Neural cell (in vitro differentiated cells): ENCODE data around the gene REEP1. TPM values are rescaled to one million over a fixed set of nuclear protein-coding genes. Genes with fewer than 3 reads are reported as not detected.
A peak's percentile ranks its signal among the peaks of the same experiment; 100 is the strongest.

Source experiments
- H2AFZ ChIP-seq: fragments of 200-600, 300-800 bp; sonication (generic), shearing (Covaris generic); 2 replicates; pipeline ENCODE4 v1.6.0; 2014; ENCODE audit warnings: low read depth, mild to moderate bottlenecking, antibody characterized with exemption, low read length, moderate library complexity
- H3F3A ChIP-seq: fragments of 200-600 bp; shearing (Covaris generic); 2 replicates; pipeline ENCODE4 v1.6.1; 2016; ENCODE audit warnings: mild to moderate bottlenecking, moderate library complexity, mixed read lengths, antibody characterized with exemption, low read length; ENCODE audit not compliant: insufficient read depth, poor library complexity, severe bottlenecking
- H3K27ac ChIP-seq: fragments of 200-600, 300-800 bp; sonication (generic), shearing (Covaris generic); 2 replicates; pipeline ENCODE4 v1.5.1; 2014; ENCODE audit warnings: mild to moderate bottlenecking, low read length, moderate library complexity
- H3K27me3 ChIP-seq: fragments of 300-800, 200-600 bp; sonication (generic), shearing (Covaris generic); 2 replicates; pipeline ENCODE4 v1.6.0; 2014; ENCODE audit warnings: mild to moderate bottlenecking, low read depth, low read length, moderate library complexity; ENCODE audit not compliant: insufficient read depth
- H3K36me3 ChIP-seq: fragments of 300-800, 200-600 bp; sonication (generic), shearing (Covaris generic); 2 replicates; pipeline ENCODE4 v1.5.1; 2014; ENCODE audit warnings: mild to moderate bottlenecking, antibody characterized with exemption, low read length, moderate library complexity; ENCODE audit not compliant: insufficient read depth
- H3K4me2 ChIP-seq: fragments of 300-800, 200-600 bp; sonication (generic), shearing (Covaris generic); 2 replicates; pipeline ENCODE4 v1.6.0; 2014; ENCODE audit warnings: mild to moderate bottlenecking, low read length
- H3K4me3 ChIP-seq: fragments of 300-800, 200-600 bp; sonication (generic), shearing (Covaris generic); 2 replicates; pipeline ENCODE4 v1.5.1; 2014; ENCODE audit warnings: mild to moderate bottlenecking, low read length, moderate library complexity
- H3K79me2 ChIP-seq: fragments of 200-600 bp; shearing (Covaris generic); replicated peaks from 2 replicates; pipeline ENCODE4 v1.6.0; 2014; ENCODE audit warnings: mild to moderate bottlenecking, low read length, moderate library complexity; ENCODE audit not compliant: insufficient read depth
- H3K9ac ChIP-seq: fragments of 300-800, 200-600 bp; sonication (generic), shearing (Covaris generic); 2 replicates; pipeline ENCODE4 v1.6.1; 2016; ENCODE audit warnings: mild to moderate bottlenecking, low read length, mixed read lengths
- H3K9me2 ChIP-seq: fragments of 200-600 bp; shearing (Covaris generic); 2 replicates; pipeline ENCODE4 v1.6.1; 2016; ENCODE audit warnings: mild to moderate bottlenecking, low read length, mixed read lengths; ENCODE audit not compliant: insufficient read depth
- H3K9me3 ChIP-seq: fragments of 200-600, 300-800 bp; sonication (generic), shearing (Covaris generic); 2 replicates; pipeline ENCODE4 v1.6.1; 2016; ENCODE audit warnings: mild to moderate bottlenecking, mixed run types, low read length, moderate library complexity, mixed read lengths
- H4K20me1 ChIP-seq: fragments of 200-600 bp; shearing (Covaris generic); 2 replicates; pipeline ENCODE4 v1.6.1; 2016; ENCODE audit warnings: mild to moderate bottlenecking, mixed run types; ENCODE audit not compliant: insufficient read depth
- EP300 ChIP-seq: fragments of 450-650 bp; conservative IDR thresholded peaks from 2 replicates; pipeline ENCODE4 v1.6.1; 2014; ENCODE audit warnings: antibody characterized with exemption, mild to moderate bottlenecking, moderate library complexity; ENCODE audit not compliant: poor library complexity, severe bottlenecking
- EZH2 ChIP-seq: fragments of 200-600, 300-800 bp; shearing (Covaris generic), sonication (generic); IDR thresholded peaks from 2 replicates; pipeline ENCODE4 v1.6.1; 2014; ENCODE audit warnings: antibody characterized with exemption, low read length, borderline replicate concordance, mild to moderate bottlenecking; ENCODE audit not compliant: insufficient read depth, poor library complexity, severe bottlenecking
- MXI1 ChIP-seq: fragments of 450-650 bp; conservative IDR thresholded peaks from 2 replicates; pipeline ENCODE4 v1.6.1; 2014; ENCODE audit warnings: antibody characterized with exemption, mild to moderate bottlenecking; ENCODE audit not compliant: poor library complexity, severe bottlenecking
- POLR2AphosphoS5 ChIP-seq: IDR thresholded peaks from 2 replicates; pipeline ENCODE4 v1.6.1; 2012
- RAD21 ChIP-seq: fragments of 450-650 bp; conservative IDR thresholded peaks from 2 replicates; pipeline ENCODE4 v1.6.1; 2014; ENCODE audit warnings: antibody characterized with exemption, mild to moderate bottlenecking, moderate library complexity
- SMC3 ChIP-seq: fragments of 450-650 bp; conservative IDR thresholded peaks from 2 replicates; pipeline ENCODE4 v1.6.1; 2014; ENCODE audit warnings: antibody characterized with exemption, mild to moderate bottlenecking, moderate library complexity; ENCODE audit not compliant: poor library complexity
- TAF1 ChIP-seq: IDR thresholded peaks from 2 replicates; pipeline ENCODE4 v1.6.1; 2012; ENCODE audit warnings: low read depth
- polyA plus RNA-seq: library from polyadenylated mRNA; depleted of rRNA; stranded (reverse); fragments of >200 nt; gene quantifications from 2 replicates; pipeline ENCODE4 v1.2.3, GENCODE V29; 2014
- TF ChIP-seq, protein P1 (sequence below): fragments of 450-650 bp; IDR thresholded peaks from 2 replicates; pipeline ENCODE4 v1.5.1; 2014; ENCODE audit warnings: antibody characterized with exemption, mild to moderate bottlenecking, moderate library complexity; ENCODE audit not compliant: poor library complexity, severe bottlenecking
- TF ChIP-seq, protein P2 (sequence below): IDR thresholded peaks from 2 replicates; pipeline ENCODE4 v1.6.1; 2012; ENCODE audit warnings: borderline replicate concordance

REEP1 gene
- polyA plus RNA-seq, 1 donor from 2014 or later = 121 TPM

DNA sequence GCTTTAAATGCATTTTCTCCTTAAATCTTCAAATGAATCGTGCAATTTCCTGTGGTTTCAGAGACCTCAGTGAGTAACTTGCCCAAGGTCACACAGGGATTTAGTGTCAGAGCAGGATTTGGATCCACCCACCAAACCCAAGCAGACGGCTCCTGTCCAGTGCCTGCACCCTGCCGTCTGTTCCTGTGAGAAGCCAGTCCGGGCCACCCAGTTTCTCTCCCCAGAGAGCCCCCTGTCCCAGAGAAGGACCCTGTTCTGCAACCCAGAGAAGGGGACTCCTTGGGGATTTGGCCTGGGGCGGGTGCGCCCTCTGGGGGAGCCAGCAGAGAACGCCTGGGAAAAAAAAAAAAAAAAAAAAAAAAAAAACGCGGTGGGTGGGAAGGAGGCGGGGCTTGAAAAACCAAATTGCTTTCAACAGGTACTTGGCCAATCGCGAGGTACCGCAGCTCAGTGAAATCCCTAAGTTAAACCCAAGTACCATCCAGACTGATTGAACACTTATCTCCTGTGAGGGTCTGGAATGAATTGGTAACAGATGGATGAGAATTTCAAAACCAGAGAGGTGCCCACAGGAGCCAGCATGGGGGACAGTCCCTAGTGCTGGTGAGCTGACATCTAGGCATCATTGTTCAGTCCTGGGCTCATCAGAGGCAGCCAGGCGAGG is 30.9 kb upstream of the REEP1 start:
- Histone ChIP-seq H3K27me3 (no peaks in the 10 kb centered on the region), H4K20me1 (no peaks in the 10 kb centered on the region), H3K4me2 (no peak overlapping the region), H2AFZ (no peak overlapping the region), H3K9me3 (peaks cover 4% of the 10 kb centered on the region), H3K4me3 (no peak overlapping the region), H3K36me3 (no peaks in the 10 kb centered on the region), H3K9ac (no peak overlapping the region), H3F3A (no peaks in the 10 kb centered on the region), H3K79me2 (no peaks in the 10 kb centered on the region), H3K27ac (no peak overlapping the region), H3K9me2 (no peaks in the 10 kb centered on the region)
- TF ChIP-seq EP300 = no peak
- TF ChIP-seq EZH2 = no peak
- TF ChIP-seq, protein P1, sequence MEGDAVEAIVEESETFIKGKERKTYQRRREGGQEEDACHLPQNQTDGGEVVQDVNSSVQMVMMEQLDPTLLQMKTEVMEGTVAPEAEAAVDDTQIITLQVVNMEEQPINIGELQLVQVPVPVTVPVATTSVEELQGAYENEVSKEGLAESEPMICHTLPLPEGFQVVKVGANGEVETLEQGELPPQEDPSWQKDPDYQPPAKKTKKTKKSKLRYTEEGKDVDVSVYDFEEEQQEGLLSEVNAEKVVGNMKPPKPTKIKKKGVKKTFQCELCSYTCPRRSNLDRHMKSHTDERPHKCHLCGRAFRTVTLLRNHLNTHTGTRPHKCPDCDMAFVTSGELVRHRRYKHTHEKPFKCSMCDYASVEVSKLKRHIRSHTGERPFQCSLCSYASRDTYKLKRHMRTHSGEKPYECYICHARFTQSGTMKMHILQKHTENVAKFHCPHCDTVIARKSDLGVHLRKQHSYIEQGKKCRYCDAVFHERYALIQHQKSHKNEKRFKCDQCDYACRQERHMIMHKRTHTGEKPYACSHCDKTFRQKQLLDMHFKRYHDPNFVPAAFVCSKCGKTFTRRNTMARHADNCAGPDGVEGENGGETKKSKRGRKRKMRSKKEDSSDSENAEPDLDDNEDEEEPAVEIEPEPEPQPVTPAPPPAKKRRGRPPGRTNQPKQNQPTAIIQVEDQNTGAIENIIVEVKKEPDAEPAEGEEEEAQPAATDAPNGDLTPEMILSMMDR = peak; percentile 4
- TF ChIP-seq, protein P2, sequence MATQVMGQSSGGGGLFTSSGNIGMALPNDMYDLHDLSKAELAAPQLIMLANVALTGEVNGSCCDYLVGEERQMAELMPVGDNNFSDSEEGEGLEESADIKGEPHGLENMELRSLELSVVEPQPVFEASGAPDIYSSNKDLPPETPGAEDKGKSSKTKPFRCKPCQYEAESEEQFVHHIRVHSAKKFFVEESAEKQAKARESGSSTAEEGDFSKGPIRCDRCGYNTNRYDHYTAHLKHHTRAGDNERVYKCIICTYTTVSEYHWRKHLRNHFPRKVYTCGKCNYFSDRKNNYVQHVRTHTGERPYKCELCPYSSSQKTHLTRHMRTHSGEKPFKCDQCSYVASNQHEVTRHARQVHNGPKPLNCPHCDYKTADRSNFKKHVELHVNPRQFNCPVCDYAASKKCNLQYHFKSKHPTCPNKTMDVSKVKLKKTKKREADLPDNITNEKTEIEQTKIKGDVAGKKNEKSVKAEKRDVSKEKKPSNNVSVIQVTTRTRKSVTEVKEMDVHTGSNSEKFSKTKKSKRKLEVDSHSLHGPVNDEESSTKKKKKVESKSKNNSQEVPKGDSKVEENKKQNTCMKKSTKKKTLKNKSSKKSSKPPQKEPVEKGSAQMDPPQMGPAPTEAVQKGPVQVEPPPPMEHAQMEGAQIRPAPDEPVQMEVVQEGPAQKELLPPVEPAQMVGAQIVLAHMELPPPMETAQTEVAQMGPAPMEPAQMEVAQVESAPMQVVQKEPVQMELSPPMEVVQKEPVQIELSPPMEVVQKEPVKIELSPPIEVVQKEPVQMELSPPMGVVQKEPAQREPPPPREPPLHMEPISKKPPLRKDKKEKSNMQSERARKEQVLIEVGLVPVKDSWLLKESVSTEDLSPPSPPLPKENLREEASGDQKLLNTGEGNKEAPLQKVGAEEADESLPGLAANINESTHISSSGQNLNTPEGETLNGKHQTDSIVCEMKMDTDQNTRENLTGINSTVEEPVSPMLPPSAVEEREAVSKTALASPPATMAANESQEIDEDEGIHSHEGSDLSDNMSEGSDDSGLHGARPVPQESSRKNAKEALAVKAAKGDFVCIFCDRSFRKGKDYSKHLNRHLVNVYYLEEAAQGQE = no peak
- TF ChIP-seq TAF1 = no peak
- TF ChIP-seq POLR2AphosphoS5 = no peak
- no peak for TF ChIP-seq MXI1
- peak; percentile 24 for TF ChIP-seq SMC3
- TF ChIP-seq RAD21 = peak; percentile 23

DNA sequence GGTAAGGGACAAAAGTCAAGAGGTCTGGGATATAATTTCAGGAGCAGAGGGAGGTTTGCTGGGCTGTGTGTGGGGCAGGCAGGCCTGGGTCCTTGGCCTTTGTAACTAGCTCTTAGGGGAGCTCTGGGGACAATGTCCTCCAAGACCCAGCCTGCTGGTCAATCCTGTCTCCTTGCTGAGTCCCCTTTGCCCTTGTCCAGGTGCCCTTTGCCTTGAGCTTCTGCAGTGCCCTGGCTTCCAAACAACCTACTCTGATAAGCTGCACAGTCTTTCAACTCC is 30.0 kb upstream of the REEP1 start:
- no peak overlapping the region for H3K9ac ChIP-seq
- peaks cover 4% of the 10 kb centered on the region for H3K9me3 ChIP-seq
- no peaks in the 10 kb centered on the region for H4K20me1 ChIP-seq
- no peak for TF ChIP-seq TAF1
- TF ChIP-seq EP300 = no peak
- no peak overlapping the region for H3K4me2 ChIP-seq
- no peak overlapping the region for H3K4me3 ChIP-seq
- no peaks in the 10 kb centered on the region for H3F3A ChIP-seq
- H2AFZ ChIP-seq = no peak overlapping the region
- H3K9me2 ChIP-seq = no peaks in the 10 kb centered on the region
- H3K27ac ChIP-seq = no peak overlapping the region
- H3K79me2 ChIP-seq = no peaks in the 10 kb centered on the region
- no peaks in the 10 kb centered on the region for H3K36me3 ChIP-seq
- H3K27me3 ChIP-seq = no peaks in the 10 kb centered on the region
